22Rv1 (cell line): ENCODE data around the gene ITPKC.

Experiments used
- CTCF ChIP-seq: fragments of 450-650 bp; IDR thresholded peaks from 2 replicates; pipeline ENCODE4 v1.5.1; 2017; ENCODE audit warnings: mild to moderate bottlenecking
- ZFX ChIP-seq: fragments of 450-650 bp; IDR thresholded peaks from 2 replicates; pipeline ENCODE4 v1.6.1; 2017; ENCODE audit warnings: antibody characterized with exemption, borderline replicate concordance

GRCh38 chr19:40763963-40764362, 47.1 kb downstream of the ITPKC start:
- TF ChIP-seq CTCF (no peak), ZFX (no peak)
